ENCODE data around the gene DIP2B. TPM values are rescaled to one million over a fixed set of nuclear protein-coding genes. Genes with fewer than 3 reads are reported as not detected.

DIP2B gene
- total RNA-seq, 4 donors from 2014 or later: 19.8 to 25.9 (median 23.8) TPM

GRCh38 chr12:50617657-50618056 is 112.9 kb downstream of the DIP2B start:
- Histone ChIP-seq H3K27me3 (no peaks in the 10 kb centered on the region), H3K4me3 (no peak overlapping the region), H3K9me3 (no peaks in the 10 kb centered on the region), H3K27ac (no peak overlapping the region), H3K4me1 (peaks cover 11 to 70% (median 17%) of the 10 kb centered on the region in 3 donors), H3K36me3 (no peaks in the 10 kb centered on the region)
- 86% methylated on average over 1 of the region's 2 CpGs; no CpG with 5 or more reads in 1 of the 2 donors for WGBS, 2 donors (ENCODE audit: low coverage in 1 of 2)
- ATAC-seq: no peak
- TF ChIP-seq CTCF (IDR thresholded peaks at IDR 0.05) (no peak), EP300 (IDR thresholded peaks at IDR 0.05) (no peak), POLR2AphosphoS5 (IDR thresholded peaks at IDR 0.05) (no peak), POLR2A (IDR thresholded peaks at IDR 0.05) (no peak)

- WGBS, 2 donors (ENCODE audit: low coverage in 1 of 2): 41 to 63% methylated on average over 7 of the region's 7 CpGs
- no peak overlapping the region for H3K27ac ChIP-seq
- H3K4me1 ChIP-seq: peaks cover 9 to 70% (median 16%) of the 10 kb centered on the region in 3 donors
- H3K4me3 ChIP-seq: no peak overlapping the region
- H3K27me3 ChIP-seq: no peaks in the 10 kb centered on the region
- no peaks in the 10 kb centered on the region for H3K9me3 ChIP-seq
- no peak for TF ChIP-seq POLR2A (IDR thresholded peaks at IDR 0.05)
- no peak for TF ChIP-seq POLR2AphosphoS5 (IDR thresholded peaks at IDR 0.05)
- no peak for TF ChIP-seq CTCF (IDR thresholded peaks at IDR 0.05)
- TF ChIP-seq EP300 (IDR thresholded peaks at IDR 0.05): no peak
- no peaks in the 10 kb centered on the region for H3K36me3 ChIP-seq
- ATAC-seq: peak; percentile 49
Measured at GRCh38 chr12:50618864-50619609, 114.3 kb downstream of the DIP2B start.

- no peak for ATAC-seq
- Histone ChIP-seq H3K27me3 (no peaks in the 10 kb centered on the region), H3K27ac (no peak overlapping the region), H3K4me3 (no peak overlapping the region), H3K9me3 (no peaks in the 10 kb centered on the region), H3K36me3 (no peaks in the 10 kb centered on the region), H3K4me1 (peaks cover 6 to 65% (median 12%) of the 10 kb centered on the region in 3 donors)
- 20 to 50% methylated on average over 1 of the region's 2 CpGs for WGBS, 2 donors (ENCODE audit: low coverage in 1 of 2)
- no peak for TF ChIP-seq EP300 (IDR thresholded peaks at IDR 0.05)
- no peak for TF ChIP-seq POLR2A (IDR thresholded peaks at IDR 0.05)
- TF ChIP-seq POLR2AphosphoS5 (IDR thresholded peaks at IDR 0.05): no peak
- no peak for TF ChIP-seq CTCF (IDR thresholded peaks at IDR 0.05)
Measured at GRCh38 chr12:50619610-50619958, 114.8 kb downstream of the DIP2B start.

- Histone ChIP-seq H3K27me3 (no peaks in the 10 kb centered on the region), H3K27ac (peak overlapping the region in 1 of 4 donors; percentile 33), H3K4me3 (no peak overlapping the region), H3K9me3 (no peaks in the 10 kb centered on the region), H3K36me3 (no peaks in the 10 kb centered on the region), H3K4me1 (peaks cover 6 to 64% (median 12%) of the 10 kb centered on the region in 3 donors)
- TF ChIP-seq POLR2AphosphoS5 (IDR thresholded peaks at IDR 0.05): no peak
- peak in 1 of 4 experiments; percentile 7 for TF ChIP-seq CTCF (IDR thresholded peaks at IDR 0.05)
- no peak for TF ChIP-seq EP300 (IDR thresholded peaks at IDR 0.05)
- no peak for TF ChIP-seq POLR2A (IDR thresholded peaks at IDR 0.05)
- 43 to 73% methylated on average over 5 to 8 of the region's 9 CpGs for WGBS, 2 donors (ENCODE audit: low coverage in 1 of 2)
- ATAC-seq: peak; percentile 63
Measured at GRCh38 chr12:50620109-50620977, 115.6 kb downstream of the DIP2B start.
